Measurements from ENCODE around the gene AGFG1.

- TF ChIP-seq CTCF (IDR thresholded peaks at IDR 0.05 in 4 of 5, conservative IDR thresholded peaks at IDR 0.05 in 1 of 5) (no peak), POLR2A (IDR thresholded peaks at IDR 0.05) (no peak)
Measured at GRCh38 chr2:227565080-227565479, 93.1 kb downstream of the AGFG1 start.

Measured in gastrocnemius medialis (tissue), 4 donors.